Spleen (tissue), 11 donors: ENCODE data around the gene ADAM15. TPM values are rescaled to one million over a fixed set of nuclear protein-coding genes. Genes with fewer than 3 reads are reported as not detected.
A peak's percentile ranks its signal among the peaks of the same experiment; 100 is the strongest.

Experiments used
- DNase-seq: peaks from one replicate; pipeline ENCODE4 v3.0.0-alpha.2; 2020
- H3K27ac ChIP-seq, 8 donors: fragments of 200-600 bp; sonication (generic) in 7 of 8; 1 replicate in 4 of 8; 2 replicates in 4 of 8; pipeline versions ENCODE4 v1.5.0 to v1.8.0; 2016 to 2021; ENCODE audit warnings: inconsistent platforms in 4 of 8, mild to moderate bottlenecking in 4 of 8, moderate library complexity in 1 of 8
- H3K27me3 ChIP-seq, 7 donors: fragments of 200-600 bp; sonication (generic) in 6 of 7; replicated peaks in 1 of 7; 1 replicate in 4 of 7; 2 replicates in 3 of 7; pipeline versions ENCODE4 v1.5.0 to v1.8.0; 2016 to 2021; ENCODE audit warnings: inconsistent platforms in 3 of 7, mild to moderate bottlenecking in 1 of 7
- H3K36me3 ChIP-seq, 6 donors: fragments of 200-600 bp; sonication (generic) in 5 of 6; 1 replicate in 4 of 6; 2 replicates in 2 of 6; pipeline versions ENCODE4 v1.5.0 to v1.8.0; 2016 to 2021; ENCODE audit warnings: inconsistent platforms in 2 of 6
- H3K4me1 ChIP-seq, 6 donors: fragments of 200-600 bp; sonication (generic) in 5 of 6; 1 replicate in 3 of 6; 2 replicates in 3 of 6; pipeline versions ENCODE4 v1.5.0 to v1.8.0; 2016 to 2021; ENCODE audit warnings: inconsistent platforms in 3 of 6
- H3K4me3 ChIP-seq, 8 donors: fragments of 200-600 bp; sonication (generic) in 7 of 8; 1 replicate in 4 of 8; 2 replicates in 4 of 8; pipeline versions ENCODE4 v1.5.0 to v1.8.0; 2016 to 2021; ENCODE audit warnings: inconsistent platforms in 4 of 8, mild to moderate bottlenecking in 4 of 8, moderate library complexity in 2 of 8
- H3K9me3 ChIP-seq, 8 donors: fragments of 200-600 bp; sonication (generic) in 7 of 8; 1 replicate in 4 of 8; 2 replicates in 4 of 8; pipeline versions ENCODE4 v1.5.0 to v1.8.0; 2016 to 2021; ENCODE audit warnings: inconsistent platforms in 4 of 8
- CTCF ChIP-seq, 11 experiments: fragments of 200-600 bp in 7 of 11; fragments of 450-650 bp in 4 of 11; sonication (generic) in 4 of 11; IDR thresholded peaks in 8 of 11; conservative IDR thresholded peaks in 3 of 11; 1 replicate in 7 of 11; 2 replicates in 4 of 11; pipeline versions ENCODE4 v1.4.0 to v1.8.0; 2016 to 2021; ENCODE audit warnings: antibody characterized with exemption in 11 of 11, inconsistent platforms in 4 of 11, mild to moderate bottlenecking in 1 of 11
- POLR2A ChIP-seq, 3 donors: fragments of 450-650 bp; IDR thresholded peaks; one replicate each; pipeline ENCODE4 v1.5.1; 2017; ENCODE audit warnings: antibody characterized with exemption in 3 of 3, mild to moderate bottlenecking in 1 of 3
- POLR2AphosphoS5 ChIP-seq, 3 donors: sonication (generic); formaldehyde crosslinking; IDR thresholded peaks; one replicate each; pipeline ENCODE4 v1.5.1; 2017; ENCODE audit warnings: antibody characterized with exemption in 3 of 3
- WGBS, 5 donors: extraction: QIAGEN DNeasy Blood & Tissue Kit in 3 of 5; methylation state at CpG; one replicate each; pipeline versions ENCODE4 v1.1.5 to v1.1.7; 2013 to 2018; 5-methylcytosine and 5-hydroxymethylcytosine counted together
- intact Hi-C: fragments of 100-400 bp; cut with DNase I; formaldehyde crosslinking; loops from one replicate; pipeline ENCODE4 v1.15.0; 2023; ENCODE audit warnings: low total_unique reads
- polyA plus RNA-seq, 3 donors: library from polyadenylated mRNA; stranded (reverse); fragments of 200-250 nt; gene quantifications; one replicate each; pipeline ENCODE4 v1.2.1, GENCODE V29; 2013
- total RNA-seq, 7 donors: library from RNA; depleted of rRNA in 3 of 7; stranded (reverse); fragments of >200 nt in 3 of 7; fragmentation: NEBNext Ultra II Directional in 4 of 7; extraction: Animal tissue kit (Norgen Biotek cat#: 25700) in 4 of 7; gene quantifications; one replicate each; pipeline versions ENCODE4 v1.1.0 to v1.2.1, GENCODE V29; 2016 to 2021
- donor health status: healthy with polysubstance abuse.
- donor health status: DM: no; HTN: no; CAD: no; lungs with moderate emphysema.
- donor health status: DM: no; HTN: no; CAD: no.
- donor health status: Bipolar disorder and iron deficiency.
- donor health status: healthy.
- donor health status: DM: no; HTN: no; CAD: no.
- donor health status: DM: yes; HTN: yes; CAD: no.

The ADAM15 gene
- total and polyA plus RNA-seq, 10 donors, result 70.8 to 313 (median 86.6) TPM

- no peaks in the 10 kb centered on the region for H3K9me3 ChIP-seq
- H3K36me3 ChIP-seq, result peaks cover 0 to 28% (median 5%) of the 10 kb centered on the region in 6 donors
- TF ChIP-seq POLR2A (IDR thresholded peaks at IDR 0.05) (no peak), POLR2AphosphoS5 (IDR thresholded peaks at IDR 0.05) (no peak), CTCF (IDR thresholded peaks at IDR 0.05 in 8 of 11, conservative IDR thresholded peaks at IDR 0.05 in 3 of 11) (no peak)
- intact Hi-C loops, result no loop called here
- no peaks in the 10 kb centered on the region for H3K27me3 ChIP-seq
- peak; percentile 72 for DNase-seq
- WGBS, 5 donors, result 68 to 75% (median 69%) methylated on average over 14 of the region's 14 CpGs
- H3K4me3 ChIP-seq, result no peak overlapping the region
- H3K4me1 ChIP-seq, result peaks cover 14 to 35% (median 23%) of the 10 kb centered on the region in 6 donors
- H3K27ac ChIP-seq, result peak overlapping the region in 2 of 8 donors; percentile 51 to 57
Observed at GRCh38 chr1:155071701-155072100, 20.6 kb downstream of the ADAM15 start.

GRCh38 chr1:155072531-155073289 is 21.6 kb downstream of the ADAM15 start:
- no peak for TF ChIP-seq POLR2A (IDR thresholded peaks at IDR 0.05)
- no peak for TF ChIP-seq POLR2AphosphoS5 (IDR thresholded peaks at IDR 0.05)
- no peak for TF ChIP-seq CTCF (IDR thresholded peaks at IDR 0.05 in 8 of 11, conservative IDR thresholded peaks at IDR 0.05 in 3 of 11)
- DNase-seq, result peak; percentile 44
- H3K4me1 ChIP-seq, result peaks cover 14 to 35% (median 23%) of the 10 kb centered on the region in 6 donors
- 59 to 75% (median 70%) methylated on average over 7 of the region's 7 CpGs for WGBS, 5 donors
- H3K27me3 ChIP-seq, result no peaks in the 10 kb centered on the region
- intact Hi-C loops, result no loop called here
- peaks cover 0 to 19% (median 5%) of the 10 kb centered on the region in 6 donors for H3K36me3 ChIP-seq
- no peak overlapping the region for H3K4me3 ChIP-seq
- H3K9me3 ChIP-seq, result no peaks in the 10 kb centered on the region
- H3K27ac ChIP-seq, result no peak overlapping the region

- DNase-seq, result peak; percentile 54
- no peak for TF ChIP-seq POLR2AphosphoS5 (IDR thresholded peaks at IDR 0.05)
- no peak for TF ChIP-seq CTCF (IDR thresholded peaks at IDR 0.05 in 8 of 11, conservative IDR thresholded peaks at IDR 0.05 in 3 of 11)
- no peak for TF ChIP-seq POLR2A (IDR thresholded peaks at IDR 0.05)
- H3K4me3 ChIP-seq, result no peak overlapping the region
- no peak overlapping the region for H3K27ac ChIP-seq
- intact Hi-C loops, result no loop called here
- peaks cover 0 to 7% (median under 1%) of the 10 kb centered on the region in 7 donors for H3K27me3 ChIP-seq
- H3K4me1 ChIP-seq, result peaks cover 14 to 41% (median 25%) of the 10 kb centered on the region in 6 donors
- WGBS, 5 donors, result 82 to 92% (median 85%) methylated on average over 3 of the region's 3 CpGs
- H3K36me3 ChIP-seq, result peaks cover 0 to 10% (median 5%) of the 10 kb centered on the region in 6 donors
- H3K9me3 ChIP-seq, result no peaks in the 10 kb centered on the region
Observed at GRCh38 chr1:155073377-155074242, 22.5 kb downstream of the ADAM15 start.
